K562 (cell line): Measurements from ENCODE around the gene CLP1. TPM values are rescaled to one million over a fixed set of nuclear protein-coding genes. Genes with fewer than 3 reads are reported as not detected.

ENCODE experiments used
- ATAC-seq: fragments of 200-7000 bp; cut with Tn5 transposase; 3 replicates; pipeline ENCODE4 v1.9.1; 2020; ENCODE audit warnings: moderate library complexity
- BruUV-seq: library from RNA; stranded (reverse); fragments of 400-500 nt; replicated peaks from 2 replicates; lab custom pipeline; 2021; lab: Mats Ljungman, UMichigan
- CTCF ChIA-PET: fragments of 300-600 bp; formaldehyde crosslinking; extraction: SDS; loops from one replicate; lab custom pipeline; 2021; ENCODE audit warnings: low intra/inter-chr PET ratio; lab: Yijun Ruan, JAX
- POLR2A ChIA-PET: fragments of 300-600, 350-650 bp; sonication (Branson Sonifier 250); formaldehyde crosslinking; extraction: SDS; loops from one replicate; lab custom pipeline; 2021; ENCODE audit warnings: antibody characterized with exemption, inconsistent platforms; lab: Yijun Ruan, JAX
- DNase-seq, 4 experiments: peaks; one replicate each; pipeline versions ENCODE4 v3.0.0 to v3.0.0-alpha.2; 2011 to 2018; ENCODE audit warnings: low spot score in 3 of 4, mixed read lengths in 3 of 4; ENCODE audit errors: extremely low read depth in 1 of 4
- FAIRE-seq: peaks from 2 replicates; lab custom pipeline; 2011; peaks lifted over from hg19 to GRCh38; lab: Jason Lieb, UNC
- H2AFZ ChIP-seq: 2 replicates; pipeline ENCODE4 v1.6.0; 2011; ENCODE audit warnings: low read depth, low read length, control low read depth, inconsistent platforms
- H3K27ac ChIP-seq: fragments of 200-600 bp; 3 replicates; pipeline ENCODE4 v1.8.0; 2011; ENCODE audit warnings: low read depth, mild to moderate bottlenecking, control low read depth, inconsistent platforms, low read length, moderate library complexity, mixed read lengths; ENCODE audit errors: extremely low read depth
- H3K27me3 ChIP-seq, 2 experiments: fragments of 300-600 bp in 1 of 2; 2 replicates in 1 of 2; 3 replicates in 1 of 2; pipeline versions ENCODE4 v1.6.0 to v1.8.0; 2011; ENCODE audit warnings: inconsistent platforms in 2 of 2, low read length in 2 of 2, mild to moderate bottlenecking in 1 of 2, mixed read lengths in 1 of 2, moderate library complexity in 1 of 2; ENCODE audit not compliant: control insufficient read depth in 2 of 2, insufficient read depth in 2 of 2
- H3K36me3 ChIP-seq: fragments of 300-600 bp; 3 replicates; pipeline ENCODE4 v1.8.0; 2011; ENCODE audit warnings: mild to moderate bottlenecking, low read length, inconsistent platforms; ENCODE audit not compliant: control insufficient read depth, insufficient read depth
- H3K4me1 ChIP-seq, 2 experiments: fragments of 200-600 bp in 1 of 2; replicated peaks in 1 of 2; 2 replicates in 1 of 2; 3 replicates in 1 of 2; pipeline versions ENCODE4 v1.5.1 to v1.8.0; 2011; ENCODE audit warnings: inconsistent platforms in 2 of 2, low read length in 2 of 2, mild to moderate bottlenecking in 1 of 2, mixed read lengths in 1 of 2, moderate library complexity in 1 of 2; ENCODE audit not compliant: control insufficient read depth in 2 of 2, insufficient read depth in 2 of 2
- H3K4me2 ChIP-seq: 2 replicates; pipeline ENCODE4 v1.6.1; 2011; ENCODE audit warnings: low read length, control low read depth, inconsistent platforms, mixed read lengths; ENCODE audit not compliant: insufficient read depth
- H3K4me3 ChIP-seq: fragments of 200-600 bp; sonication (generic), shearing (Covaris generic); 2 replicates; pipeline ENCODE4 v1.5.1; 2016; ENCODE audit warnings: control low read depth, inconsistent platforms
- H3K79me2 ChIP-seq: fragments of 200-600 bp; 3 replicates; pipeline ENCODE4 v1.8.0; 2011; ENCODE audit warnings: low read length, inconsistent platforms; ENCODE audit not compliant: control insufficient read depth, insufficient read depth
- H3K9ac ChIP-seq, 2 experiments: 2 replicates each; pipeline versions ENCODE4 v1.6.0 to v1.6.1; 2011; ENCODE audit warnings: low read depth in 2 of 2, low read length in 2 of 2, control low read depth in 1 of 2, inconsistent platforms in 1 of 2, mild to moderate bottlenecking in 1 of 2, mixed read lengths in 1 of 2; ENCODE audit not compliant: insufficient read depth in 1 of 2
- H3K9me1 ChIP-seq: one replicate; pipeline ENCODE4 v1.6.0; 2011; ENCODE audit warnings: inconsistent platforms, mild to moderate bottlenecking, low read length, moderate library complexity; ENCODE audit not compliant: control insufficient read depth, insufficient read depth
- H3K9me3 ChIP-seq: replicated peaks from 2 replicates; pipeline ENCODE4 v1.5.1; 2011; ENCODE audit warnings: low read depth, low read length, inconsistent platforms; ENCODE audit not compliant: control insufficient read depth, insufficient read depth
- H4K20me1 ChIP-seq: replicated peaks from 2 replicates; pipeline ENCODE4 v1.6.1; 2011; ENCODE audit warnings: low read length, inconsistent platforms, mixed read lengths; ENCODE audit not compliant: control insufficient read depth, insufficient read depth
- BHLHE40 ChIP-seq: IDR thresholded peaks from 2 replicates; pipeline ENCODE4 v1.6.1; 2011; ENCODE audit warnings: low read length, improper control_type of control experiment
- CREBBP ChIP-seq: IDR thresholded peaks from one replicate; pipeline ENCODE4 v1.6.1; 2012; ENCODE audit warnings: low read depth, mild to moderate bottlenecking, control low read depth, inconsistent platforms, low read length
- HNRNPUL1 ChIP-seq: fragments of 200-400 bp; formaldehyde crosslinking; IDR thresholded peaks from 2 replicates; pipeline ENCODE4 v1.6.1; 2017; ENCODE audit warnings: low read length
- MEIS2 ChIP-seq: fragments of 450-650 bp; IDR thresholded peaks from 2 replicates; pipeline ENCODE4 v1.6.1; 2014; ENCODE audit warnings: mild to moderate bottlenecking; ENCODE audit not compliant: partially characterized antibody
- PBX2 ChIP-seq, 2 experiments: IDR thresholded peaks in 1 of 2; conservative IDR thresholded peaks in 1 of 2; 2 replicates each; pipeline ENCODE4 v1.6.1; 2016; ENCODE audit warnings: low read depth in 2 of 2, mild to moderate bottlenecking in 1 of 2, missing compliant biosample characterization in 1 of 2, missing genetic modification characterization in 1 of 2, moderate library complexity in 1 of 2
- PKNOX1 ChIP-seq: fragments of 450-650 bp; IDR thresholded peaks from 2 replicates; pipeline ENCODE4 v1.6.1; 2016
- RFX1 ChIP-seq: fragments of 450-650 bp; IDR thresholded peaks from 2 replicates; pipeline ENCODE4 v1.6.1; 2016; ENCODE audit warnings: mild to moderate bottlenecking, moderate library complexity
- SNIP1 ChIP-seq: fragments of 450-650 bp; IDR thresholded peaks from 2 replicates; pipeline ENCODE4 v1.7.1; 2017; ENCODE audit warnings: low read depth, mild to moderate bottlenecking
- SRSF1 ChIP-seq: fragments of 200-400 bp; formaldehyde crosslinking; IDR thresholded peaks from 2 replicates; pipeline ENCODE4 v1.6.1; 2017; ENCODE audit warnings: mild to moderate bottlenecking, low read depth, low read length, moderate library complexity
- WGBS: fragments of 100-300 bp; shearing (Covaris generic); methylation state at CpG from one replicate; pipeline ENCODE4 v1.1.6; 2016; ENCODE audit warnings: low coverage, mixed read lengths; ENCODE audit not compliant: insufficient coverage; ENCODE audit errors: missing lambda C conversion rate; 5-methylcytosine and 5-hydroxymethylcytosine counted together
- in situ Hi-C: fragments of 300-500 bp; cut with MboI; formaldehyde crosslinking; loops from 4 replicates; pipeline ENCODE4 v1.15.0; 2018; ENCODE audit warnings: inconsistent platforms, mixed read lengths
- intact Hi-C: fragments of 100-400 bp; cut with micrococcal nuclease; formaldehyde crosslinking; loops from 2 replicates; pipeline ENCODE4 v1.14.2; 2022
- polyA plus RNA-seq, 8 experiments: library from polyadenylated mRNA; depleted of rRNA in 4 of 8; stranded (reverse) in 5 of 8; unstranded in 3 of 8; fragments of >200 nt; fragmentation: Nextera tagmentation in 2 of 8; fragmentation: Illumina TruSeq in 1 of 8; extraction: Ambion mirVana in 2 of 8; extraction: Trizol in 1 of 8; gene quantifications; 2 replicates each; pipeline versions ENCODE4 v1.2.1 to v1.2.3, GENCODE V29; 2011 to 2014; ENCODE audit warnings: inconsistent platforms in 1 of 8, missing spikeins in 1 of 8
- total RNA-seq, 7 experiments: library from RNA; depleted of rRNA in 6 of 7; stranded (reverse); fragments of >200 nt in 6 of 7; fragmentation: Illumina TruSeq in 2 of 7; extraction: Trizol in 2 of 7; gene quantifications; 2 replicates each; pipeline versions ENCODE4 v1.2.1 to v1.2.3, GENCODE V29; 2011 to 2021; ENCODE audit warnings: low replicate concordance in 1 of 7

The CLP1 gene
- total and polyA plus RNA-seq, 9 of the 15 experiments (the other 6 are each of a cell fraction or from before 2014, with no cell fraction given): 19.1 to 46.2 (median 27.8) TPM

- ChIA-PET POLR2A (interaction anchor here (0.7 to 0.9 kb wide), 2 partner anchors 11 to 472 kb away, joined by 3 to 4 read pairs; no protein-coding TSS in a partner anchor), CTCF (no interaction called here)
- Histone ChIP-seq H3K4me3 (no peak overlapping the region), H3K9ac (no peak overlapping the region), H3K4me1 (no peaks in the 10 kb centered on the region), H3K79me2 (no peaks in the 10 kb centered on the region), H3K4me2 (no peak overlapping the region), H3K27me3 (peaks cover 5 to 11% of the 10 kb centered on the region in 2 experiments; a peak in 3 of 5 replicates), H3K9me3 (peaks cover 8% of the 10 kb centered on the region), H2AFZ (no peak overlapping the region), H3K36me3 (no peaks in the 10 kb centered on the region), H3K27ac (no peak overlapping the region), H4K20me1 (no peaks in the 10 kb centered on the region), H3K9me1 (no peaks in the 10 kb centered on the region)
- intact Hi-C loops (no loop called here), in situ Hi-C loops (no loop called here)
- 0% methylated on average over 3 of the region's 3 CpGs for WGBS
- BruUV-seq: no TSS peak
- TF ChIP-seq SNIP1 (no peak), CREBBP (no peak), SRSF1 (no peak), BHLHE40 (no peak), MEIS2 (peak; percentile 59), PKNOX1 (peak; percentile 74), RFX1 (no peak), HNRNPUL1 (no peak), PBX2 (CRISPR knock-in tag; IDR thresholded peaks at IDR 0.05; ENCODE audit: low read depth) (no peak), PBX2 (tag; conservative IDR thresholded peaks at IDR 0.05; ENCODE audit: low read depth) (0 out of 2 replicates have a peak, but pooled peaks have one; percentile 6)
- DNase-seq (no peak), FAIRE-seq (no peak), ATAC-seq (no peak)
These were observed 35.3 kb upstream of the CLP1 start for GRCh38 chr11:57622263-57622662.
